B cell (primary cell): ENCODE measurements around the gene FCRL5.

Source experiments
- CTCF ChIP-seq: fragments of 200-600 bp; IDR thresholded peaks from one replicate; pipeline ENCODE4 v1.8.0; 2022; ENCODE audit warnings: antibody characterized with exemption, mild to moderate bottlenecking
- EZH2 ChIP-seq: IDR thresholded peaks from 2 replicates; pipeline ENCODE4 v1.6.1; 2012; ENCODE audit warnings: borderline replicate concordance, low read depth, mild to moderate bottlenecking, moderate library complexity, low read length; ENCODE audit not compliant: insufficient read depth, poor library complexity, severe bottlenecking

GRCh38 chr1:157521056-157521455 lies 31.3 kb downstream of the FCRL5 start:
- TF ChIP-seq CTCF (no peak), EZH2 (no peak)
